ENCODE measurements around the gene MRPL41. TPM values are rescaled to one million over a fixed set of nuclear protein-coding genes. Genes with fewer than 3 reads are reported as not detected.

The MRPL41 gene
- polyA plus RNA-seq, 1 donor from 2014 or later: 60.5 TPM

DNA sequence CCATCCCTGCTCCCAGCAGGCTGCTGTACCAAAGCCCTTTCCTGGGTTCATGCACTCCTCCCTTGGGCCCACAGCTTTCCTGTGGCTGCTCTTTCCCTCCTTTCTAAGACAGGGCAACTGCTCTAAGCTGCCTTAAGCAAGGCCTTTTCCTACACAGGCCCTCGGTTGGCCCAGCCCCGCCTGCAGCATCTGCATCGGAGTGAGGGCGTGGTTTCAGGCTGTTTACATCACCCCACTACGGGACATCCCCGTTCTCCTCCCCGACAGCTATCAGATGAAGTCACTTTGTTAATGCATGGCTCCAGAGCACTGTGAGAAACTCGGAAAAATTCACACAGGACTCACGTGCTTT lies 23.7 kb downstream of the MRPL41 start:
- Histone ChIP-seq H3K36me3 (ENCODE audit: insufficient read depth, low read length) (no peaks in the 10 kb centered on the region), H2AFZ (ENCODE audit: low read depth, low read length) (no peak overlapping the region), H4K20me1 (ENCODE audit: insufficient read depth) (no peaks in the 10 kb centered on the region), H3K79me2 (replicated peaks; ENCODE audit: insufficient read depth, low read length) (peaks cover 14% of the 10 kb centered on the region), H3K4me2 (ENCODE audit: low read length) (no peak overlapping the region), H3K27me3 (ENCODE audit: insufficient read depth, low read depth, low read length) (no peaks in the 10 kb centered on the region), H3K27ac (ENCODE audit: low read length) (no peak overlapping the region), H3F3A (ENCODE audit: insufficient read depth, low read length, poor library complexity, severe bottlenecking) (no peaks in the 10 kb centered on the region), H3K9ac (ENCODE audit: low read length) (no peak overlapping the region), H3K9me3 (ENCODE audit: low read length) (no peaks in the 10 kb centered on the region), H3K4me3 (ENCODE audit: low read length) (no peak overlapping the region), H3K9me2 (ENCODE audit: insufficient read depth, low read length) (no peaks in the 10 kb centered on the region)
- no peak for TF ChIP-seq POLR2AphosphoS5 (IDR thresholded peaks at IDR 0.05)
- TF ChIP-seq MXI1 (conservative IDR thresholded peaks at IDR 0.05; ENCODE audit: poor library complexity, severe bottlenecking): no peak
- TF ChIP-seq EP300 (conservative IDR thresholded peaks at IDR 0.05; ENCODE audit: poor library complexity, severe bottlenecking): no peak
- TF ChIP-seq, protein P1, sequence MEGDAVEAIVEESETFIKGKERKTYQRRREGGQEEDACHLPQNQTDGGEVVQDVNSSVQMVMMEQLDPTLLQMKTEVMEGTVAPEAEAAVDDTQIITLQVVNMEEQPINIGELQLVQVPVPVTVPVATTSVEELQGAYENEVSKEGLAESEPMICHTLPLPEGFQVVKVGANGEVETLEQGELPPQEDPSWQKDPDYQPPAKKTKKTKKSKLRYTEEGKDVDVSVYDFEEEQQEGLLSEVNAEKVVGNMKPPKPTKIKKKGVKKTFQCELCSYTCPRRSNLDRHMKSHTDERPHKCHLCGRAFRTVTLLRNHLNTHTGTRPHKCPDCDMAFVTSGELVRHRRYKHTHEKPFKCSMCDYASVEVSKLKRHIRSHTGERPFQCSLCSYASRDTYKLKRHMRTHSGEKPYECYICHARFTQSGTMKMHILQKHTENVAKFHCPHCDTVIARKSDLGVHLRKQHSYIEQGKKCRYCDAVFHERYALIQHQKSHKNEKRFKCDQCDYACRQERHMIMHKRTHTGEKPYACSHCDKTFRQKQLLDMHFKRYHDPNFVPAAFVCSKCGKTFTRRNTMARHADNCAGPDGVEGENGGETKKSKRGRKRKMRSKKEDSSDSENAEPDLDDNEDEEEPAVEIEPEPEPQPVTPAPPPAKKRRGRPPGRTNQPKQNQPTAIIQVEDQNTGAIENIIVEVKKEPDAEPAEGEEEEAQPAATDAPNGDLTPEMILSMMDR (IDR thresholded peaks at IDR 0.05; ENCODE audit: poor library complexity, severe bottlenecking): no peak
- TF ChIP-seq EZH2 (IDR thresholded peaks at IDR 0.05; ENCODE audit: borderline replicate concordance, insufficient read depth, low read length, poor library complexity, severe bottlenecking): no peak
- TF ChIP-seq, protein P2, sequence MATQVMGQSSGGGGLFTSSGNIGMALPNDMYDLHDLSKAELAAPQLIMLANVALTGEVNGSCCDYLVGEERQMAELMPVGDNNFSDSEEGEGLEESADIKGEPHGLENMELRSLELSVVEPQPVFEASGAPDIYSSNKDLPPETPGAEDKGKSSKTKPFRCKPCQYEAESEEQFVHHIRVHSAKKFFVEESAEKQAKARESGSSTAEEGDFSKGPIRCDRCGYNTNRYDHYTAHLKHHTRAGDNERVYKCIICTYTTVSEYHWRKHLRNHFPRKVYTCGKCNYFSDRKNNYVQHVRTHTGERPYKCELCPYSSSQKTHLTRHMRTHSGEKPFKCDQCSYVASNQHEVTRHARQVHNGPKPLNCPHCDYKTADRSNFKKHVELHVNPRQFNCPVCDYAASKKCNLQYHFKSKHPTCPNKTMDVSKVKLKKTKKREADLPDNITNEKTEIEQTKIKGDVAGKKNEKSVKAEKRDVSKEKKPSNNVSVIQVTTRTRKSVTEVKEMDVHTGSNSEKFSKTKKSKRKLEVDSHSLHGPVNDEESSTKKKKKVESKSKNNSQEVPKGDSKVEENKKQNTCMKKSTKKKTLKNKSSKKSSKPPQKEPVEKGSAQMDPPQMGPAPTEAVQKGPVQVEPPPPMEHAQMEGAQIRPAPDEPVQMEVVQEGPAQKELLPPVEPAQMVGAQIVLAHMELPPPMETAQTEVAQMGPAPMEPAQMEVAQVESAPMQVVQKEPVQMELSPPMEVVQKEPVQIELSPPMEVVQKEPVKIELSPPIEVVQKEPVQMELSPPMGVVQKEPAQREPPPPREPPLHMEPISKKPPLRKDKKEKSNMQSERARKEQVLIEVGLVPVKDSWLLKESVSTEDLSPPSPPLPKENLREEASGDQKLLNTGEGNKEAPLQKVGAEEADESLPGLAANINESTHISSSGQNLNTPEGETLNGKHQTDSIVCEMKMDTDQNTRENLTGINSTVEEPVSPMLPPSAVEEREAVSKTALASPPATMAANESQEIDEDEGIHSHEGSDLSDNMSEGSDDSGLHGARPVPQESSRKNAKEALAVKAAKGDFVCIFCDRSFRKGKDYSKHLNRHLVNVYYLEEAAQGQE (IDR thresholded peaks at IDR 0.05; ENCODE audit: borderline replicate concordance): no peak
- no peak for TF ChIP-seq SMC3 (conservative IDR thresholded peaks at IDR 0.05; ENCODE audit: poor library complexity)
- no peak for TF ChIP-seq TAF1 (IDR thresholded peaks at IDR 0.05; ENCODE audit: low read depth)
- TF ChIP-seq RAD21 (conservative IDR thresholded peaks at IDR 0.05): no peak

DNA sequence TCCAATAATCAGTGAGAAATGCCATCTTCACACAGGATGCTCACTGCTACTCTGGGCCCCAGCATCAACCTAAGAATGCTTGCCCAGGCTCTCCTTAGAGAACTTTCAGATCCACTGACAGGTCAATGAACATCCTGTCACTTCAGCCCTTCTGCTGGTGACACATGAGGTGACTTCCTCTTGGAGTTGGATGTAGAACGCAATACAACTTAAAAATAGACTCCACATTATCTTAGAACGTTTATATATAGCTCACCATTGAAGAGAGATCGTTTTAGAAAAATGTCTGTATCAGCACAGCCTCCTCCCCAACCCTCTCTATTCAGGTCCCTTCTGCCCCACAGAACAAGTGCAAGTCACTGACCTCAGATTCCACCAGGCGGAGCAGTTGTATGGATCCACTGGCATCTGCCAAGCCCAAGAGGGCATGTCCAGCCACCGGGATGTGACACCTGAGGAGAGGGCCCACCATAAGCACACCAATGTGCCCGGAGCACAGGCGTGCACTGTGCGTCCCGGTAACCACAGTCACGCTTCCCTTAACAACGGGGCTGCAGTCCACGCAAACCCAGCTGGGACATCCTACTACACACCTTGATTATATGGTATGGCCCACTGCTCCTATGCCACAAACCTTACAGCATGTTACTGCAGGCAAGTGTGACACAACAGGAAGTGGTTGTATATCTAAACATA lies 24.2 kb downstream of the MRPL41 start:
- Histone ChIP-seq H3K9me2 (ENCODE audit: insufficient read depth, low read length) (no peaks in the 10 kb centered on the region), H3K9ac (ENCODE audit: low read length) (no peak overlapping the region), H3F3A (ENCODE audit: insufficient read depth, low read length, poor library complexity, severe bottlenecking) (no peaks in the 10 kb centered on the region), H3K27ac (ENCODE audit: low read length) (no peak overlapping the region), H2AFZ (ENCODE audit: low read depth, low read length) (no peak overlapping the region), H3K9me3 (ENCODE audit: low read length) (no peaks in the 10 kb centered on the region), H3K36me3 (ENCODE audit: insufficient read depth, low read length) (no peaks in the 10 kb centered on the region), H3K4me3 (ENCODE audit: low read length) (no peak overlapping the region), H4K20me1 (ENCODE audit: insufficient read depth) (no peaks in the 10 kb centered on the region), H3K27me3 (ENCODE audit: insufficient read depth, low read depth, low read length) (no peaks in the 10 kb centered on the region), H3K4me2 (ENCODE audit: low read length) (no peak overlapping the region), H3K79me2 (replicated peaks; ENCODE audit: insufficient read depth, low read length) (peaks cover 14% of the 10 kb centered on the region)
- TF ChIP-seq, protein P2 (IDR thresholded peaks at IDR 0.05; ENCODE audit: borderline replicate concordance): no peak
- no peak for TF ChIP-seq TAF1 (IDR thresholded peaks at IDR 0.05; ENCODE audit: low read depth)
- TF ChIP-seq EP300 (conservative IDR thresholded peaks at IDR 0.05; ENCODE audit: poor library complexity, severe bottlenecking): no peak
- TF ChIP-seq RAD21 (conservative IDR thresholded peaks at IDR 0.05): no peak
- TF ChIP-seq, protein P1 (IDR thresholded peaks at IDR 0.05; ENCODE audit: poor library complexity, severe bottlenecking): no peak
- no peak for TF ChIP-seq POLR2AphosphoS5 (IDR thresholded peaks at IDR 0.05)
- TF ChIP-seq SMC3 (conservative IDR thresholded peaks at IDR 0.05; ENCODE audit: poor library complexity): no peak
- no peak for TF ChIP-seq EZH2 (IDR thresholded peaks at IDR 0.05; ENCODE audit: borderline replicate concordance, insufficient read depth, low read length, poor library complexity, severe bottlenecking)
- TF ChIP-seq MXI1 (conservative IDR thresholded peaks at IDR 0.05; ENCODE audit: poor library complexity, severe bottlenecking): no peak
